Sigmoid colon (tissue), 7 donors: Measurements from ENCODE around the gene ZNF554. TPM values are rescaled to one million over a fixed set of nuclear protein-coding genes. Genes with fewer than 3 reads are reported as not detected.

Source experiments
- DNase-seq: peaks from one replicate; pipeline ENCODE4 v3.0.0-alpha.2; 2019
- H3K27ac ChIP-seq, 4 donors: fragments of 200-600 bp; sonication (generic); one replicate each; pipeline ENCODE4 v1.5.1; 2016 to 2019; ENCODE audit warnings: mild to moderate bottlenecking in 1 of 4
- H3K27me3 ChIP-seq, 3 donors: fragments of 200-600 bp; sonication (generic); one replicate each; pipeline ENCODE4 v1.5.1; 2019; ENCODE audit warnings: mild to moderate bottlenecking in 1 of 3
- H3K36me3 ChIP-seq, 4 donors: fragments of 200-600 bp; sonication (generic); one replicate each; pipeline ENCODE4 v1.5.1; 2016 to 2019
- H3K4me1 ChIP-seq, 4 donors: fragments of 200-600 bp; sonication (generic); one replicate each; pipeline ENCODE4 v1.5.1; 2017 to 2019
- H3K4me3 ChIP-seq, 4 donors: fragments of 200-600 bp; sonication (generic); one replicate each; pipeline ENCODE4 v1.5.1; 2017 to 2019; ENCODE audit warnings: mild to moderate bottlenecking in 2 of 4, moderate library complexity in 1 of 4
- H3K9me3 ChIP-seq, 4 donors: fragments of 200-600 bp in 3 of 4; sonication (generic) in 3 of 4; one replicate each; pipeline versions ENCODE4 v1.5.1 to v1.6.1; 2013 to 2019
- CTCF ChIP-seq, 4 experiments: fragments of 450-650 bp in 3 of 4; fragments of 200-600 bp in 1 of 4; IDR thresholded peaks; one replicate each; pipeline ENCODE4 v1.5.1; 2016 to 2019; ENCODE audit warnings: antibody characterized with exemption in 4 of 4, mild to moderate bottlenecking in 3 of 4, moderate library complexity in 2 of 4
- EP300 ChIP-seq, 4 donors: sonication (generic); formaldehyde crosslinking; IDR thresholded peaks; one replicate each; pipeline ENCODE4 v1.6.1; 2017; ENCODE audit warnings: antibody characterized with exemption in 4 of 4
- POLR2A ChIP-seq, 2 donors: fragments of 450-650 bp; IDR thresholded peaks; one replicate each; pipeline ENCODE4 v1.6.1; 2016; ENCODE audit warnings: antibody characterized with exemption in 2 of 2, mild to moderate bottlenecking in 2 of 2, moderate library complexity in 2 of 2
- POLR2AphosphoS5 ChIP-seq, 4 donors: sonication (generic); formaldehyde crosslinking; IDR thresholded peaks; one replicate each; pipeline ENCODE4 v1.6.1; 2017; ENCODE audit warnings: antibody characterized with exemption in 4 of 4
- WGBS, 2 donors: extraction: QIAGEN DNeasy Blood & Tissue Kit; methylation state at CpG; one replicate each; pipeline ENCODE4 v1.1.7; 2013; 5-methylcytosine and 5-hydroxymethylcytosine counted together
- intact Hi-C: fragments of 100-400 bp; cut with DNase I; formaldehyde crosslinking; loops from one replicate; pipeline ENCODE4 v1.15.1; 2023
- polyA plus RNA-seq, 3 donors: library from polyadenylated mRNA; stranded (reverse); fragments of 200-250 nt; gene quantifications; one replicate each; pipeline ENCODE4 v1.2.3, GENCODE V29; 2013
- total RNA-seq, 4 donors: library from RNA; depleted of rRNA; stranded (reverse); fragments of >200 nt; gene quantifications; one replicate each; pipeline ENCODE4 v1.1.0, GENCODE V29; 2016
- donor health status: healthy with polysubstance abuse.
- donor health status: Bipolar disorder and iron deficiency.
- donor health status: healthy.

Gene ZNF554
- total and polyA plus RNA-seq, 7 donors: 1.2 to 8.1 (median 3.3) TPM

- peaks cover 0 to 79% (median 33%) of the 10 kb centered on the region in 4 donors for H3K36me3 ChIP-seq
- H3K9me3 ChIP-seq: no peaks in the 10 kb centered on the region
- H3K27ac ChIP-seq: no peak overlapping the region
- intact Hi-C loops: no loop called here
- H3K4me3 ChIP-seq: no peak overlapping the region
- WGBS, 2 donors: 94 to 95% methylated on average over 37 of the region's 37 CpGs
- DNase-seq: no peak
- no peaks in the 10 kb centered on the region for H3K27me3 ChIP-seq
- no peak for TF ChIP-seq POLR2A (IDR thresholded peaks at IDR 0.05)
- no peak for TF ChIP-seq EP300 (IDR thresholded peaks at IDR 0.05)
- no peak for TF ChIP-seq CTCF (IDR thresholded peaks at IDR 0.05)
- TF ChIP-seq POLR2AphosphoS5 (IDR thresholded peaks at IDR 0.05): no peak
- no peaks in the 10 kb centered on the region for H3K4me1 ChIP-seq
These were observed 10.1 kb upstream of the ZNF554 start for GRCh38 chr19:2809387-2810140.

- peaks cover 0 to 75% (median 26%) of the 10 kb centered on the region in 4 donors for H3K36me3 ChIP-seq
- H3K27me3 ChIP-seq: no peaks in the 10 kb centered on the region
- WGBS, 2 donors: 93 to 94% methylated on average over 58 of the region's 58 CpGs
- TF ChIP-seq POLR2AphosphoS5 (IDR thresholded peaks at IDR 0.05): no peak
- TF ChIP-seq POLR2A (IDR thresholded peaks at IDR 0.05): no peak
- TF ChIP-seq CTCF (IDR thresholded peaks at IDR 0.05): no peak
- TF ChIP-seq EP300 (IDR thresholded peaks at IDR 0.05): no peak
- no peak overlapping the region for H3K27ac ChIP-seq
- H3K4me3 ChIP-seq: no peak overlapping the region
- no peak for DNase-seq
- no peaks in the 10 kb centered on the region for H3K4me1 ChIP-seq
- intact Hi-C loops: no loop called here
- no peaks in the 10 kb centered on the region for H3K9me3 ChIP-seq
These were observed 9.3 kb upstream of the ZNF554 start for GRCh38 chr19:2810141-2811091.

GRCh38 chr19:2811221-2811722 lies 8.4 kb upstream of the ZNF554 start:
- H3K4me1 ChIP-seq: no peaks in the 10 kb centered on the region
- TF ChIP-seq CTCF (IDR thresholded peaks at IDR 0.05) (no peak), EP300 (IDR thresholded peaks at IDR 0.05) (no peak), POLR2A (IDR thresholded peaks at IDR 0.05) (no peak), POLR2AphosphoS5 (IDR thresholded peaks at IDR 0.05) (no peak)
- 48 to 86% methylated on average over 20 of the region's 20 CpGs for WGBS, 2 donors
- DNase-seq: no peak
- H3K9me3 ChIP-seq: no peaks in the 10 kb centered on the region
- H3K27me3 ChIP-seq: no peaks in the 10 kb centered on the region
- no peak overlapping the region for H3K27ac ChIP-seq
- intact Hi-C loops: no loop called here
- no peak overlapping the region for H3K4me3 ChIP-seq
- peaks cover 0 to 68% (median 25%) of the 10 kb centered on the region in 4 donors for H3K36me3 ChIP-seq

GRCh38 chr19:2811735-2812413 lies 7.8 kb upstream of the ZNF554 start:
- TF ChIP-seq POLR2AphosphoS5 (IDR thresholded peaks at IDR 0.05) (no peak), POLR2A (IDR thresholded peaks at IDR 0.05) (no peak), CTCF (IDR thresholded peaks at IDR 0.05) (no peak), EP300 (IDR thresholded peaks at IDR 0.05) (no peak)
- intact Hi-C loops: no loop called here
- Histone ChIP-seq H3K9me3 (no peaks in the 10 kb centered on the region), H3K36me3 (peaks cover 0 to 63% (median 24%) of the 10 kb centered on the region in 4 donors), H3K27me3 (no peaks in the 10 kb centered on the region), H3K4me1 (no peaks in the 10 kb centered on the region), H3K27ac (no peak overlapping the region), H3K4me3 (no peak overlapping the region)
- WGBS, 2 donors: 45 to 84% methylated on average over 34 of the region's 34 CpGs
- DNase-seq: no peak
